ENCODE measurements around the gene KLHL40.

Gene KLHL40

DNA sequence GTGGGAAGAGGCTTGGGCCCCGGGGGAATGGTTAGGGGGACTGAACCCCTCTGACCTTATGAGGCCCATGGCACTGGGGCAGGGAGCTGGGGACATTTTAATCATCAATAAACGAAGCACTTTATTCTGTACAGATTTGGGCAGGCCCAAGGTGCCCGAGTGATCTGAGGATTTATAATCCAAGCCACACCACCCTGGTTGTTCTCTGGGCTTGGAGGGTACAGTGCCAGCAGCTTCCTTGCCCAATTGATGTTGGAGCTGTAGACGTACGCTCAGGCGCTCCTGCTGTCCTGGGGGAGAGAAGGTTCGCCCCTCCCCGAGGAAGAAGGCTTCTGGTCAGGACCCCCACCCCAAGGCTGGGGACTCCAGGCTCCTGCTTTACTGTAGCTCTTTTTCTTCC is 19.3 kb upstream of the KLHL40 start:
- no peaks in the 10 kb centered on the region for H3K27me3 ChIP-seq
- H3K4me1 ChIP-seq = peaks cover 2% of the 10 kb centered on the region; the same call in 1 of the 2 replicates
- no peaks in the 10 kb centered on the region for H3K36me3 ChIP-seq
- DNase-seq = no peak
- no peaks in the 10 kb centered on the region for H3K9me3 ChIP-seq
- H3K4me3 ChIP-seq (ENCODE audit: low read depth, low read length) = no peak overlapping the region
- TF ChIP-seq, protein P1, sequence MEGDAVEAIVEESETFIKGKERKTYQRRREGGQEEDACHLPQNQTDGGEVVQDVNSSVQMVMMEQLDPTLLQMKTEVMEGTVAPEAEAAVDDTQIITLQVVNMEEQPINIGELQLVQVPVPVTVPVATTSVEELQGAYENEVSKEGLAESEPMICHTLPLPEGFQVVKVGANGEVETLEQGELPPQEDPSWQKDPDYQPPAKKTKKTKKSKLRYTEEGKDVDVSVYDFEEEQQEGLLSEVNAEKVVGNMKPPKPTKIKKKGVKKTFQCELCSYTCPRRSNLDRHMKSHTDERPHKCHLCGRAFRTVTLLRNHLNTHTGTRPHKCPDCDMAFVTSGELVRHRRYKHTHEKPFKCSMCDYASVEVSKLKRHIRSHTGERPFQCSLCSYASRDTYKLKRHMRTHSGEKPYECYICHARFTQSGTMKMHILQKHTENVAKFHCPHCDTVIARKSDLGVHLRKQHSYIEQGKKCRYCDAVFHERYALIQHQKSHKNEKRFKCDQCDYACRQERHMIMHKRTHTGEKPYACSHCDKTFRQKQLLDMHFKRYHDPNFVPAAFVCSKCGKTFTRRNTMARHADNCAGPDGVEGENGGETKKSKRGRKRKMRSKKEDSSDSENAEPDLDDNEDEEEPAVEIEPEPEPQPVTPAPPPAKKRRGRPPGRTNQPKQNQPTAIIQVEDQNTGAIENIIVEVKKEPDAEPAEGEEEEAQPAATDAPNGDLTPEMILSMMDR (IDR thresholded peaks at IDR 0.05; ENCODE audit: low read depth, low read length) = no peak

DNA sequence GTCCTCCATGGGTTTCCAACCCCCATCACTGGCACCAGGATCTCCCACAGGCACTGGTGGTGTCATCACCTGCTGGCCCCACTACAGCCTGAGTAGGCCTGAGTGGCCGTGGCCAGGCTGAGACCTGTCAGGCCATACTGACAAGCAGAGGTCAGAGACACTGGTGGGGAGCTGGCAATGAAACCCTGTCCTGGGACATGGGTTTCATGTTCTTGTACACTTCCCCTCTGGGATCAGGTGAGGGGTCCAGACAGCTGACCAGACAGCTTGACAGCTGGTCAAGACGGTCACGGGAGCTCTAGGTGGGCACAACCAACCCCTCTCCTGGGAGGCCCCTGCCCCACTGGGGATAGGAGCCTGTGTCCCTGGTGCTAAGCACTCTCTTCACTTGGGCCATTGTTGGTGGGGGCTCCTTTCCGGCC is 18.7 kb upstream of the KLHL40 start:
- no peaks in the 10 kb centered on the region for H3K9me3 ChIP-seq
- H3K36me3 ChIP-seq = no peaks in the 10 kb centered on the region
- H3K4me1 ChIP-seq = peaks cover 2% of the 10 kb centered on the region; the same call in 1 of the 2 replicates
- TF ChIP-seq, protein P1 (IDR thresholded peaks at IDR 0.05; ENCODE audit: low read depth, low read length) = no peak
- no peak for DNase-seq
- H3K4me3 ChIP-seq (ENCODE audit: low read depth, low read length) = no peak overlapping the region
- H3K27me3 ChIP-seq = no peaks in the 10 kb centered on the region

DNA sequence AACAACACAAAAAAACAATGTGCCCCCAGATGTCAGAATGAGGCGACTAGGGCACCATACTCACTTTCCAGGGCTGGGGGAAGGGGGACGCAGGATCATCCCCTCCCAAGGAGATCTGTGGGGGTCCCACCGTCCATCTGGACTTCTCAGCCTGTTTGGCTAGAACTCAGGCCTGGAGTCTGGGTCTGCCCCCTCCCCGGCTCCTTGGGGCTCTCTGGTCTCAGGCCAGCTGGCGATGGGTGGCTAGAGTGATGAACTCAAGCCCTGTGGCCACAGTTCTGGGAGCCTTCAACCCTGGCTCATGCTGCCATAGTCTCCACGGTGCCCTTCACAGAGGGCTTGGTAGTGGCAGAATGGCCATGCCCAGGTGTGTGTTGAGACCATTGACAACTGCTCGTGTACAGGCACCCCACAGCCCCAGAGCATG is 18.2 kb upstream of the KLHL40 start:
- Histone ChIP-seq H3K9me3 (no peaks in the 10 kb centered on the region), H3K4me3 (ENCODE audit: low read depth, low read length) (no peak overlapping the region), H3K4me1 (peaks cover 2% of the 10 kb centered on the region; the same call in 1 of the 2 replicates), H3K27me3 (no peaks in the 10 kb centered on the region), H3K36me3 (no peaks in the 10 kb centered on the region)
- no peak for DNase-seq
- TF ChIP-seq, protein P1 (IDR thresholded peaks at IDR 0.05; ENCODE audit: low read depth, low read length) = no peak

DNA sequence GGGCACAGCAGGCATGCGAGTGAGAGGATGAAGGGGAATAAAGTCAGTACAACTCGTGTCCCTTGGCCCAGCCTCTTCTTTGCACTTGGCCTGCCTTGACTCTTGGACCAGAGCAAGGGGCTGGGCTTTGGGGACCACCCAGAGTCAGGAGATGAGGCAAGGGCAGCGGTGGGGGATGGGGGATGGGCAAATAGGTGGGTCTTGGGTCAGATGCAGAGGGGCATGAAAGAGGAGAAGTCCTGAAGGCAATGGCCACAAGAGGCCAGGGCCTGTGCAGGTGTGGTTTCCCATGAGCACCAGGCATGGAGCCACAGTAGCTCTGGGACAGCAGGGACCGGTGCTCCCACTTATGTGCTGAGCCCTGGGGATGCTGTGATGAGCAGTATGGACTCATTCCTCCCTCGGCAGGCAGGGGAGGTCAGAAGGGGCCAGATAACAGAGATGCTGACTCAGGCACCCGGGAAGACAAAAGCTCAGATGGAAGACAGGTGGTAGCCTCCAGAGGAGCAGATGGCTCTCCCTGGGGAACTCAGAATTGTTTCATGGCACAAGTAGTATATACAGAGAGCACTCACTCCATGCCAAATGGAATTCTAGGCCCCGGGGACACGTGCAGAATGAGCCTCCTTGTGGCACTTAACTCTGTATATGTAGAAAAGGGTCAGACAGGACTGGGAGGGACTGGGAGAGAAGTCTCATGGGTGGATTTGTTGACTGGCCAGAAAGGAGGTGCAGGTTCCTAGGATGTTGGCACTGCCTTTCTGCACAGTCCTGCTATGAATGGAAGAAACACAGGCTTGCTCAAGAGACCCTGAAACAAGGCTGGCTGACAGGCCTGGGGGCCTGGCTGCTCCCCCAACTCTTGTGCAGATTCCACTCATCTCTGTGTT is 17.6 kb upstream of the KLHL40 start:
- TF ChIP-seq, protein P1 (IDR thresholded peaks at IDR 0.05; ENCODE audit: low read depth, low read length) = no peak
- peaks cover 2% of the 10 kb centered on the region; the same call in 1 of the 2 replicates for H3K4me1 ChIP-seq
- H3K9me3 ChIP-seq = no peaks in the 10 kb centered on the region
- H3K36me3 ChIP-seq = no peaks in the 10 kb centered on the region
- H3K4me3 ChIP-seq (ENCODE audit: low read depth, low read length) = no peak overlapping the region
- H3K27me3 ChIP-seq = no peaks in the 10 kb centered on the region
- DNase-seq = peak; percentile 72

DNA sequence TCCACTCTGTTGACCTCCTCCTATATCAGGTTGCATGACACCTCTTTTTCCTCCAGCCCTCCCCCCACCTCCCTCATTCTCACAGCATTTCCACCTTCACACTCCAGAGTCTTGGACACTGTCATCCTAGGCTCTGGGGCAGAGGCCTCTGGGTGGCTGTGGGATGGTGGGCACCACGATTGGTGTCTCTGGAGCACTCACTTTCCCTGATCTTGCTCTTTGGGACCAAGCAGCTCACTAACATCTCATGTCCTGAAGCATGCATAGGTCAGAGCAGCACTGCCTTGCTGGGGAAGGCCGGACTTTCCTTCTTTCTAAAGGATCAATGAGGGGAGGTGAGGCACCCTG is 16.9 kb upstream of the KLHL40 start:
- H3K4me1 ChIP-seq = peaks cover 2% of the 10 kb centered on the region; the same call in 1 of the 2 replicates
- TF ChIP-seq, protein P1 (IDR thresholded peaks at IDR 0.05; ENCODE audit: low read depth, low read length) = no peak
- no peak for DNase-seq

DNA sequence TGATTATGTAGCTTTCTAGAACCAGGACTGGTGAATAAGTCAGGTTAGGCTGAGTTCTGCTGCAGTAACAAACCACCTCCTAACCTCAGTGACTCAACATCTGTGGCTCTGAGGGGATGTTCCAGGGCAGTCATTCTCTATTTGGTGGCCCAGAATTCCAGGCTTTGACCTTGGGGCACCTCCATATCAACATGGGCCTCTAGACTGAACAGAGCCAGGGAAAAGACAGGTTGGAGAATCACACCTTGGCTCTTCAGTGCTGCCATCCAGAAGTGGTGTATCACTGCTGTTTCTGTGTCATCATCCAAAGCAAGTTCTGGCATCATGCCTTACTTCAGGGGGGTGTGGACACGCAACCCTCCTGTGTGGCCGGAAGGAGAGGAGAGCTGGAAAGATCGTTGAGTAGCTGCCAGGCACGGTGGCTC is 16.5 kb upstream of the KLHL40 start:
- H3K9me3 ChIP-seq = no peaks in the 10 kb centered on the region
- no peaks in the 10 kb centered on the region for H3K27me3 ChIP-seq
- H3K36me3 ChIP-seq = no peaks in the 10 kb centered on the region
- DNase-seq = no peak
- TF ChIP-seq, protein P1 (IDR thresholded peaks at IDR 0.05; ENCODE audit: low read depth, low read length) = no peak
- H3K4me3 ChIP-seq (ENCODE audit: low read depth, low read length) = no peak overlapping the region
- H3K4me1 ChIP-seq = peaks cover 2% of the 10 kb centered on the region; the same call in 1 of the 2 replicates

More for the DNA sequence above, 16.9 kb upstream of the KLHL40 start:
- Histone ChIP-seq H3K36me3 (no peaks in the 10 kb centered on the region), H3K4me3 (ENCODE audit: low read depth, low read length) (no peak overlapping the region), H3K27me3 (no peaks in the 10 kb centered on the region), H3K9me3 (no peaks in the 10 kb centered on the region)
